ENCODE measurements around the gene ATP1B1. TPM values are rescaled to one million over a fixed set of nuclear protein-coding genes. Genes with fewer than 3 reads are reported as not detected.

ATP1B1 gene
- total and polyA plus RNA-seq, 2 experiments from 2014 or later, result 51.0 to 73.4 TPM

DNA sequence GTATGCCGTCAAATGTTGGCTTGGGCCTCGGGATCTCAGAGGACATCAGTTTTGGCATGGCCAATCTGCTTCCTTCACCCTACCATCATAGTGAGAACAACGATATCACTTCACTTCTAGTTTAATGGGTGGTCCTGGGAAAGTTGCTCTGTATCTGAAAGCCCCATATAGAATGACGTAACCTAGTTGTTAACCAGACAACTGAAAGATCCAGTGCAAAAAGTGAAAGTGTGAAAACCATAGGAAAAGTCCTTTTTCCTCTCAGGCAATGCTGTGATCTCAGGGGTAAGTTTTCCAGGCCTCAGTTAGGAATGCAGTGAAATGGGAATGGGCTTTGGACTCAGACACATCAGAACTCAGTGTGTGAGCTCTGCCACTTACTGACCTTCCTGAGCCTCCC, 18.6 kb upstream of the ATP1B1 start:
- no peaks in the 10 kb centered on the region for H3K27me3 ChIP-seq (ENCODE audit: insufficient read depth)
- no peak overlapping the region for H3K4me3 ChIP-seq
- no peak overlapping the region for H3K4me3 Mint-ChIP-seq
- H3K27me3 Mint-ChIP-seq (ENCODE audit: insufficient read depth, low read depth, poor library complexity), result peaks cover 6% of the 10 kb centered on the region
- no peak overlapping the region for H3K27ac ChIP-seq (ENCODE audit: low read depth)
- no peak overlapping the region for H3K27ac Mint-ChIP-seq
- no peak for TF ChIP-seq ZNF331 (CRISPR knock-in tag; IDR thresholded peaks at IDR 0.05; ENCODE audit: low read depth)
- TF ChIP-seq, protein P1, sequence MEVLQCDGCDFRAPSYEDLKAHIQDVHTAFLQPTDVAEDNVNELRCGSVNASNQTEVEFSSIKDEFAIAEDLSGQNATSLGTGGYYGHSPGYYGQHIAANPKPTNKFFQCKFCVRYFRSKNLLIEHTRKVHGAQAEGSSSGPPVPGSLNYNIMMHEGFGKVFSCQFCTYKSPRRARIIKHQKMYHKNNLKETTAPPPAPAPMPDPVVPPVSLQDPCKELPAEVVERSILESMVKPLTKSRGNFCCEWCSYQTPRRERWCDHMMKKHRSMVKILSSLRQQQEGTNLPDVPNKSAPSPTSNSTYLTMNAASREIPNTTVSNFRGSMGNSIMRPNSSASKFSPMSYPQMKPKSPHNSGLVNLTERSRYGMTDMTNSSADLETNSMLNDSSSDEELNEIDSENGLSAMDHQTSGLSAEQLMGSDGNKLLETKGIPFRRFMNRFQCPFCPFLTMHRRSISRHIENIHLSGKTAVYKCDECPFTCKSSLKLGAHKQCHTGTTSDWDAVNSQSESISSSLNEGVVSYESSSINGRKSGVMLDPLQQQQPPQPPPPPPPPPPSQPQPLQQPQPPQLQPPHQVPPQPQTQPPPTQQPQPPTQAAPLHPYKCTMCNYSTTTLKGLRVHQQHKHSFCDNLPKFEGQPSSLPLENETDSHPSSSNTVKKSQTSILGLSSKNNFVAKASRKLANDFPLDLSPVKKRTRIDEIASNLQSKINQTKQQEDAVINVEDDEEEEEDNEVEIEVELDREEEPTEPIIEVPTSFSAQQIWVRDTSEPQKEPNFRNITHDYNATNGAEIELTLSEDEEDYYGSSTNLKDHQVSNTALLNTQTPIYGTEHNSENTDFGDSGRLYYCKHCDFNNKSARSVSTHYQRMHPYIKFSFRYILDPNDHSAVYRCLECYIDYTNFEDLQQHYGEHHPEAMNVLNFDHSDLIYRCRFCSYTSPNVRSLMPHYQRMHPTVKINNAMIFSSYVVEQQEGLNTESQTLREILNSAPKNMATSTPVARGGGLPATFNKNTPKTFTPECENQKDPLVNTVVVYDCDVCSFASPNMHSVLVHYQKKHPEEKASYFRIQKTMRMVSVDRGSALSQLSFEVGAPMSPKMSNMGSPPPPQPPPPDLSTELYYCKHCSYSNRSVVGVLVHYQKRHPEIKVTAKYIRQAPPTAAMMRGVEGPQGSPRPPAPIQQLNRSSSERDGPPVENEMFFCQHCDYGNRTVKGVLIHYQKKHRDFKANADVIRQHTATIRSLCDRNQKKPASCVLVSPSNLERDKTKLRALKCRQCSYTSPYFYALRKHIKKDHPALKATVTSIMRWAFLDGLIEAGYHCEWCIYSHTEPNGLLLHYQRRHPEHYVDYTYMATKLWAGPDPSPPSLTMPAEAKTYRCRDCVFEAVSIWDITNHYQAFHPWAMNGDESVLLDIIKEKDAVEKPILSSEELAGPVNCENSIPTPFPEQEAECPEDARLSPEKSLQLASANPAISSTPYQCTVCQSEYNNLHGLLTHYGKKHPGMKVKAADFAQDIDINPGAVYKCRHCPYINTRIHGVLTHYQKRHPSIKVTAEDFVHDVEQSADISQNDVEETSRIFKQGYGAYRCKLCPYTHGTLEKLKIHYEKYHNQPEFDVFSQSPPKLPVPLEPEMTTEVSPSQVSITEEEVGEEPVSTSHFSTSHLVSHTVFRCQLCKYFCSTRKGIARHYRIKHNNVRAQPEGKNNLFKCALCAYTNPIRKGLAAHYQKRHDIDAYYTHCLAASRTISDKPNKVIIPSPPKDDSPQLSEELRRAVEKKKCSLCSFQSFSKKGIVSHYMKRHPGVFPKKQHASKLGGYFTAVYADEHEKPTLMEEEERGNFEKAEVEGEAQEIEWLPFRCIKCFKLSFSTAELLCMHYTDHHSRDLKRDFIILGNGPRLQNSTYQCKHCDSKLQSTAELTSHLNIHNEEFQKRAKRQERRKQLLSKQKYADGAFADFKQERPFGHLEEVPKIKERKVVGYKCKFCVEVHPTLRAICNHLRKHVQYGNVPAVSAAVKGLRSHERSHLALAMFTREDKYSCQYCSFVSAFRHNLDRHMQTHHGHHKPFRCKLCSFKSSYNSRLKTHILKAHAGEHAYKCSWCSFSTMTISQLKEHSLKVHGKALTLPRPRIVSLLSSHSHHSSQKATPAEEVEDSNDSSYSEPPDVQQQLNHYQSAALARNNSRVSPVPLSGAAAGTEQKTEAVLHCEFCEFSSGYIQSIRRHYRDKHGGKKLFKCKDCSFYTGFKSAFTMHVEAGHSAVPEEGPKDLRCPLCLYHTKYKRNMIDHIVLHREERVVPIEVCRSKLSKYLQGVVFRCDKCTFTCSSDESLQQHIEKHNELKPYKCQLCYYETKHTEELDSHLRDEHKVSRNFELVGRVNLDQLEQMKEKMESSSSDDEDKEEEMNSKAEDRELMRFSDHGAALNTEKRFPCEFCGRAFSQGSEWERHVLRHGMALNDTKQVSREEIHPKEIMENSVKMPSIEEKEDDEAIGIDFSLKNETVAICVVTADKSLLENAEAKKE (CRISPR knock-in tag; IDR thresholded peaks at IDR 0.05), result no peak
- TF ChIP-seq POLR2AphosphoS5 (IDR thresholded peaks at IDR 0.05; ENCODE audit: low read depth), result no peak
- TF ChIP-seq, protein P2, sequence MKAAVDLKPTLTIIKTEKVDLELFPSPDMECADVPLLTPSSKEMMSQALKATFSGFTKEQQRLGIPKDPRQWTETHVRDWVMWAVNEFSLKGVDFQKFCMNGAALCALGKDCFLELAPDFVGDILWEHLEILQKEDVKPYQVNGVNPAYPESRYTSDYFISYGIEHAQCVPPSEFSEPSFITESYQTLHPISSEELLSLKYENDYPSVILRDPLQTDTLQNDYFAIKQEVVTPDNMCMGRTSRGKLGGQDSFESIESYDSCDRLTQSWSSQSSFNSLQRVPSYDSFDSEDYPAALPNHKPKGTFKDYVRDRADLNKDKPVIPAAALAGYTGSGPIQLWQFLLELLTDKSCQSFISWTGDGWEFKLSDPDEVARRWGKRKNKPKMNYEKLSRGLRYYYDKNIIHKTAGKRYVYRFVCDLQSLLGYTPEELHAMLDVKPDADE (IDR thresholded peaks at IDR 0.05), result no peak
- no peak for TF ChIP-seq CREB1 (CRISPR knock-in tag; IDR thresholded peaks at IDR 0.05; ENCODE audit: low read depth)
- no peak for TF ChIP-seq ZNF114 (CRISPR knock-in tag; IDR thresholded peaks at IDR 0.05)
- TF ChIP-seq, protein P3, sequence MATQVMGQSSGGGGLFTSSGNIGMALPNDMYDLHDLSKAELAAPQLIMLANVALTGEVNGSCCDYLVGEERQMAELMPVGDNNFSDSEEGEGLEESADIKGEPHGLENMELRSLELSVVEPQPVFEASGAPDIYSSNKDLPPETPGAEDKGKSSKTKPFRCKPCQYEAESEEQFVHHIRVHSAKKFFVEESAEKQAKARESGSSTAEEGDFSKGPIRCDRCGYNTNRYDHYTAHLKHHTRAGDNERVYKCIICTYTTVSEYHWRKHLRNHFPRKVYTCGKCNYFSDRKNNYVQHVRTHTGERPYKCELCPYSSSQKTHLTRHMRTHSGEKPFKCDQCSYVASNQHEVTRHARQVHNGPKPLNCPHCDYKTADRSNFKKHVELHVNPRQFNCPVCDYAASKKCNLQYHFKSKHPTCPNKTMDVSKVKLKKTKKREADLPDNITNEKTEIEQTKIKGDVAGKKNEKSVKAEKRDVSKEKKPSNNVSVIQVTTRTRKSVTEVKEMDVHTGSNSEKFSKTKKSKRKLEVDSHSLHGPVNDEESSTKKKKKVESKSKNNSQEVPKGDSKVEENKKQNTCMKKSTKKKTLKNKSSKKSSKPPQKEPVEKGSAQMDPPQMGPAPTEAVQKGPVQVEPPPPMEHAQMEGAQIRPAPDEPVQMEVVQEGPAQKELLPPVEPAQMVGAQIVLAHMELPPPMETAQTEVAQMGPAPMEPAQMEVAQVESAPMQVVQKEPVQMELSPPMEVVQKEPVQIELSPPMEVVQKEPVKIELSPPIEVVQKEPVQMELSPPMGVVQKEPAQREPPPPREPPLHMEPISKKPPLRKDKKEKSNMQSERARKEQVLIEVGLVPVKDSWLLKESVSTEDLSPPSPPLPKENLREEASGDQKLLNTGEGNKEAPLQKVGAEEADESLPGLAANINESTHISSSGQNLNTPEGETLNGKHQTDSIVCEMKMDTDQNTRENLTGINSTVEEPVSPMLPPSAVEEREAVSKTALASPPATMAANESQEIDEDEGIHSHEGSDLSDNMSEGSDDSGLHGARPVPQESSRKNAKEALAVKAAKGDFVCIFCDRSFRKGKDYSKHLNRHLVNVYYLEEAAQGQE (IDR thresholded peaks at IDR 0.05; ENCODE audit: unreplicated experiment), result no peak
- TF ChIP-seq STAT1 (IDR thresholded peaks at IDR 0.05; ENCODE audit: unreplicated experiment), result no peak
- peaks cover 10% of the 10 kb centered on the region for H3K4me1 Mint-ChIP-seq
- H3K4me1 ChIP-seq (ENCODE audit: insufficient read depth), result 0 out of 2 replicates have a peak, but pooled peaks cover 7% of the 10 kb centered on the region
- no peaks in the 10 kb centered on the region for H3K36me3 Mint-ChIP-seq (ENCODE audit: low read depth)
- H3K9me2 ChIP-seq (ENCODE audit: insufficient read depth), result no peaks in the 10 kb centered on the region; the same call in 1 of the 2 replicates
- no peaks in the 10 kb centered on the region for H4K20me1 ChIP-seq (replicated peaks; ENCODE audit: insufficient read depth)
- H3K79me2 ChIP-seq (replicated peaks; ENCODE audit: insufficient read depth), result no peaks in the 10 kb centered on the region
- no peaks in the 10 kb centered on the region for H3F3A ChIP-seq (replicated peaks; ENCODE audit: low read depth)
- no peaks in the 10 kb centered on the region for H3K9me3 Mint-ChIP-seq
- ATAC-seq (no peak), DNase-seq (ENCODE audit: low spot score) (no peak)
- no peak overlapping the region for H3K4me2 ChIP-seq
- H3K36me3 ChIP-seq (ENCODE audit: insufficient read depth), result no peaks in the 10 kb centered on the region
- peak overlapping the region; percentile 47; the same call in 1 of the 2 replicates for H2AFZ ChIP-seq

All from GM23338 (cell line).